HUES64 (cell line): ENCODE measurements around the gene HIRIP3.
A peak's percentile ranks its signal among the peaks of the same experiment; 100 is the strongest.

ENCODE experiments used
- H3K27ac ChIP-seq: 2 replicates; pipeline ENCODE4 v1.7.0; 2013; ENCODE audit warnings: low read depth, low read length, inconsistent platforms
- H3K27me3 ChIP-seq: 2 replicates; pipeline ENCODE4 v1.6.1; 2013; ENCODE audit warnings: mild to moderate bottlenecking, low read length; ENCODE audit not compliant: insufficient read depth
- H3K36me3 ChIP-seq: 2 replicates; pipeline ENCODE4 v1.6.1; 2013; ENCODE audit warnings: mild to moderate bottlenecking, low read length; ENCODE audit not compliant: insufficient read depth
- H3K4me1 ChIP-seq: 2 replicates; pipeline ENCODE4 v1.6.1; 2013; ENCODE audit warnings: mild to moderate bottlenecking, low read length, moderate library complexity; ENCODE audit not compliant: insufficient read depth
- H3K4me3 ChIP-seq: 2 replicates; pipeline ENCODE4 v1.5.1; 2013; ENCODE audit warnings: mild to moderate bottlenecking, low read length, moderate library complexity
- H3K9ac ChIP-seq: 2 replicates; pipeline ENCODE4 v1.6.1; 2013; ENCODE audit warnings: mild to moderate bottlenecking, low read depth, low read length
- H3K9me3 ChIP-seq: 2 replicates; pipeline ENCODE4 v1.6.1; 2013; ENCODE audit warnings: low read depth, low read length; ENCODE audit not compliant: insufficient read depth
- WGBS: fragments of 150-250, 120-280 bp; methylation state at CpG from one replicate; pipeline ENCODE4 v1.1.7; 2013; ENCODE audit warnings: missing lambda C conversion rate; 5-methylcytosine and 5-hydroxymethylcytosine counted together

The HIRIP3 gene

GRCh38 chr16:29994600-29995323 is 655 bp downstream of the HIRIP3 start:
- Histone ChIP-seq H3K9ac (peak overlapping the region; percentile 95), H3K4me1 (no peaks in the 10 kb centered on the region; the same call in 1 of the 2 replicates), H3K27ac (peak overlapping the region; percentile 97), H3K36me3 (peaks cover 53% of the 10 kb centered on the region), H3K4me3 (peak overlapping the region; percentile 93), H3K27me3 (no peaks in the 10 kb centered on the region), H3K9me3 (no peaks in the 10 kb centered on the region)
- 23% methylated on average over 24 of the region's 24 CpGs for WGBS

- Histone ChIP-seq H3K4me1 (no peaks in the 10 kb centered on the region; the same call in 1 of the 2 replicates), H3K36me3 (peaks cover 55% of the 10 kb centered on the region), H3K9me3 (no peaks in the 10 kb centered on the region), H3K4me3 (no peak overlapping the region; the same call in 1 of the 2 replicates), H3K9ac (no peak overlapping the region), H3K27ac (no peak overlapping the region), H3K27me3 (no peaks in the 10 kb centered on the region)
- WGBS: 91% methylated on average over 9 of the region's 9 CpGs
Observed at GRCh38 chr16:29993903-29994599, 1.4 kb downstream of the HIRIP3 start.

GRCh38 chr16:29993191-29993902 is 2.1 kb downstream of the HIRIP3 start:
- no peaks in the 10 kb centered on the region; the same call in 1 of the 2 replicates for H3K4me1 ChIP-seq
- WGBS: 95% methylated on average over 25 of the region's 25 CpGs
- no peak overlapping the region for H3K27ac ChIP-seq
- H3K4me3 ChIP-seq: no peak overlapping the region
- H3K36me3 ChIP-seq: peaks cover 59% of the 10 kb centered on the region
- no peaks in the 10 kb centered on the region for H3K27me3 ChIP-seq
- H3K9me3 ChIP-seq: no peaks in the 10 kb centered on the region
- H3K9ac ChIP-seq: no peak overlapping the region

- WGBS: 87% methylated on average over 7 of the region's 7 CpGs
- no peaks in the 10 kb centered on the region for H3K27me3 ChIP-seq
- no peaks in the 10 kb centered on the region; the same call in 1 of the 2 replicates for H3K4me1 ChIP-seq
- no peak overlapping the region for H3K27ac ChIP-seq
- no peak overlapping the region for H3K9ac ChIP-seq
- H3K36me3 ChIP-seq: peaks cover 60% of the 10 kb centered on the region
- no peaks in the 10 kb centered on the region for H3K9me3 ChIP-seq
- no peak overlapping the region for H3K4me3 ChIP-seq
Observed at GRCh38 chr16:29992344-29992967, 3.0 kb downstream of the HIRIP3 start.

- Histone ChIP-seq H3K27ac (no peak overlapping the region), H3K4me1 (no peaks in the 10 kb centered on the region; the same call in 1 of the 2 replicates), H3K9ac (no peak overlapping the region), H3K27me3 (no peaks in the 10 kb centered on the region), H3K9me3 (no peaks in the 10 kb centered on the region), H3K36me3 (peaks cover 68% of the 10 kb centered on the region), H3K4me3 (no peak overlapping the region)
- WGBS: 90% methylated on average over 3 of the region's 5 CpGs
Observed at GRCh38 chr16:29991571-29991904, 3.9 kb downstream of the HIRIP3 start.

GRCh38 chr16:29990883-29991570 is 4.4 kb downstream of the HIRIP3 start:
- Histone ChIP-seq H3K27ac (no peak overlapping the region), H3K36me3 (peaks cover 73% of the 10 kb centered on the region), H3K4me3 (no peak overlapping the region), H3K4me1 (no peaks in the 10 kb centered on the region; the same call in 1 of the 2 replicates), H3K27me3 (no peaks in the 10 kb centered on the region), H3K9me3 (no peaks in the 10 kb centered on the region), H3K9ac (no peak overlapping the region)
- WGBS: 95% methylated on average over 35 of the region's 35 CpGs

GRCh38 chr16:29990034-29990433 is 5.4 kb downstream of the HIRIP3 start:
- WGBS: no CpG with 5 or more reads among the region's 2 CpGs
- Histone ChIP-seq H3K27me3 (no peaks in the 10 kb centered on the region), H3K27ac (no peak overlapping the region), H3K4me3 (no peak overlapping the region), H3K9ac (no peak overlapping the region), H3K36me3 (peaks cover 83% of the 10 kb centered on the region), H3K4me1 (no peaks in the 10 kb centered on the region; the same call in 1 of the 2 replicates), H3K9me3 (no peaks in the 10 kb centered on the region)

GRCh38 chr16:29989111-29989858 is 6.1 kb downstream of the HIRIP3 start:
- Histone ChIP-seq H3K4me1 (no peaks in the 10 kb centered on the region), H3K9ac (no peak overlapping the region), H3K4me3 (no peak overlapping the region), H3K27ac (no peak overlapping the region), H3K36me3 (peaks cover 91% of the 10 kb centered on the region), H3K9me3 (no peaks in the 10 kb centered on the region), H3K27me3 (no peaks in the 10 kb centered on the region)
- WGBS: 95% methylated on average over 23 of the region's 23 CpGs

- 94% methylated on average over 17 of the region's 17 CpGs for WGBS
- Histone ChIP-seq H3K27me3 (no peaks in the 10 kb centered on the region), H3K9ac (no peak overlapping the region), H3K4me1 (no peaks in the 10 kb centered on the region), H3K27ac (no peak overlapping the region), H3K36me3 (peaks cover 95% of the 10 kb centered on the region), H3K9me3 (no peaks in the 10 kb centered on the region), H3K4me3 (no peak overlapping the region)
Observed at GRCh38 chr16:29988346-29989075, 6.9 kb downstream of the HIRIP3 start.
